NCI-H128 (cell line): ENCODE measurements around the gene SWSAP1.
"Not testable (repeated sequence)": the region's sequence is repeated elsewhere in the genome, so short reads cannot be mapped to it uniquely, and the experiment has no call there.

Source experiments
- DNase-seq: peaks from one replicate; lab custom pipeline; 2025; ENCODE audit not compliant: unreplicated experiment; lab: John Stamatoyannopoulos, UW

The SWSAP1 gene

GRCh38 chr19:11378319-11379189 lies 4.1 kb downstream of the SWSAP1 start:
- no peak for DNase-seq

GRCh38 chr19:11379269-11379845 lies 4.9 kb downstream of the SWSAP1 start:
- not testable (repeated sequence) for DNase-seq

GRCh38 chr19:11379857-11380350 lies 5.4 kb downstream of the SWSAP1 start:
- no peak for DNase-seq

GRCh38 chr19:11380653-11381537 lies 6.4 kb downstream of the SWSAP1 start:
- no peak for DNase-seq

DNA sequence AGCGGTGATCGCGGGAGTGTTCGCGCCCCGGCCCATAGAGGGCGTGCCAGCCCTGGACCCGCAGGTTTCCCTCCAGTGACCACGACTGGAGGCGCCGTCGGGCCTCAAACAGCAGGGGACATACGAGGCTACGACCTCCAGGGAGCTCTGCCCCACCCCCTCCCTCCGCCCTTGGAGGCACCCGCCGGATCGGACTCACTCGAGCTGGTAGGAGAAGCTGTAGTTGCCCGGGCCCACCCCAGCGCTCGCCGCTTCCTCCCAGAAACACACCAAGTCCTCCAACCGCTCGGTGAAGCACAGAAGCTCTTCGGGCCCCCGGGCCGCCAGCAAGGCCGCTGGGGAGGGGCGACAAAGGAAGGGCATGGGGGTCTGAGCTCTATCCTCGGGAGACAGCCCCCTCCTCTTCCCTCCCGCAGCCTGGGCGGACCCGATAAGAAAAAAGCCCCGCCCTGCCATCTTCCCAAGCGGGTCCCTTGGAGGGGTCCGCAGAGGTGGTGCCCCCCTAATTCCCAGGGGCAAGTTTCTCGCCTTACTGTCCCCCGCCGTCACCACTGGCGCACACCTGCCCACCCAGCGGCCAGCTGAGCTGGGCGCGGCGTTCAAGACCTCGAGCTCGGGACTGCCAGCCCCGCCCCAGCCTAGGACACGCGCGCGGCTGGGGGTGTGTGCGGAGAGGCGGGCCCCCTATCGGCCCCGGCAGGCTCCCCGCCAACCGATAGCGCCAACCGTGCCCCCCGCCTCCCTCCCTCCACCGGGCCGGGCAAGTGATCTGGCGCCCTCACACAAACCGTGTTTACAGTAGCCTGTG lies 8.6 kb downstream of the SWSAP1 start:
- peak; percentile 22 for DNase-seq

GRCh38 chr19:11383706-11384048 lies 9.2 kb downstream of the SWSAP1 start:
- no peak for DNase-seq

- DNase-seq, result no peak
Observed at GRCh38 chr19:11384778-11385129, 10.3 kb downstream of the SWSAP1 start.

- DNase-seq, result no peak
Observed at GRCh38 chr19:11387162-11388034, 12.9 kb downstream of the SWSAP1 start.

- DNase-seq, result no peak
Observed at GRCh38 chr19:11390359-11390758, 15.9 kb downstream of the SWSAP1 start.

GRCh38 chr19:11390933-11391680 lies 16.6 kb downstream of the SWSAP1 start:
- DNase-seq, result no peak

DNA sequence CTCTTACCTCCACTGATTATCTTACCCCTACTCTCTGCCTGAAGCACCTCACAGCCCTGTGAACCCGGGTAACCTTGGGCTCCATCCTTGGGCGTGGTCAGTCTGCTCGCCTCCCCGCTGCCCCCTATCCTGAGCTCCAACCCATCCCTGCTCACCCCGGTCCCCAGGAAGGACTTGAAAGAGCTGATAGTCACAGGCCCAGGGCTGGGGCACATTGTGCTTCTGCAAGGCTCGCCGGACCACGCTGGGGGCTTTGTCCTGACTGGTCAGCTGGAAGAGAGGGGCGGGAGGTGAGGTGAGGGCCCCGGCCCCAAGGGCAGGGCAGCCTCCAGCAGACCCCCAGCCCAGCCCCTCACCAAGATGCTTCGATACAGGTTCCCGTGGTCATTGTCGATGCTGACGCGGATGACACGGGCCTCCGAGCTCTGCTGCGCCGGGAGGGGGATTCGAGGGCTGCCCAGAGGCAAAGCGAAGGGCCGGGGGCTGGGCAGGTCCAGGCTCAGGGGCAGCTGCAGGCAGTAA lies 22.7 kb downstream of the SWSAP1 start:
- DNase-seq, result no peak

DNA sequence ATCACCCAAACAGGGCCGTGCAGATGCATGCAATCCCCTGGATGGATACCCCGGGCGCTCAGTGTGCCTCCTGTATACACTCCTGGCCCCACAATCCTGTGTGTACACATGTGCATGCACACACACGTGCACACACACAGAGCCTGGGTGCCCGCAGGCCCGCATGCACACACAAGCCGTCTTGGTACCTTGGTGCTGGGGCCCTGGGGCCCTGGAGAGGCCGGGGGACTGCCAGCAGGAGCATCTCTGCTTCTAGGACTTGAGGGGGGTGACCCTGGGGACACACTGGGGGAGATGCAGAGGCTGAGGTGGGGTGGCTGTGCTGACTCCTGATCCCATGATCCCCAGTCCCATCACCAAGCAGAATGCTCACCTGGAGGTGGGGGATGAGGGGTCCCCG lies 25.2 kb downstream of the SWSAP1 start:
- no peak for DNase-seq

DNA sequence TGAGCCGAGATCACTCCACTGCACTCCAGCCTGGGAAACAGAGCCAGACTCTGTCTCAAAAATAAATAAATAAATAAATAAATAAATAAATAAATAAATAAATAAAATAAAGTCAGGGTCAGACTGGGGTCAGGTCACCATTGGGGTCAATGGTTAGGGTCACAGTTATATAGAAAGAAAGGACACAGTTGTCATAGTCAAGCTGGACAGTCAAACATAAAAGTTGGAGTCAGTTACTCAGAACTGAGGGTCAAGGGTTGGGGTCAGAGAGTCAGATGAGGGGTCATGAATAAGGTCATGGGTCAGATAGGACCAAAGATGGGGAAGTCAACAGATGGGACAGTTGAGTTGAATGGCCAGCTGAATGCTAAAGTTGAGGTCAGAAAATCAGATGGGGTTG lies 26.3 kb downstream of the SWSAP1 start:
- DNase-seq, result no peak

GRCh38 chr19:11401808-11402543 lies 27.5 kb downstream of the SWSAP1 start:
- no peak for DNase-seq

DNA sequence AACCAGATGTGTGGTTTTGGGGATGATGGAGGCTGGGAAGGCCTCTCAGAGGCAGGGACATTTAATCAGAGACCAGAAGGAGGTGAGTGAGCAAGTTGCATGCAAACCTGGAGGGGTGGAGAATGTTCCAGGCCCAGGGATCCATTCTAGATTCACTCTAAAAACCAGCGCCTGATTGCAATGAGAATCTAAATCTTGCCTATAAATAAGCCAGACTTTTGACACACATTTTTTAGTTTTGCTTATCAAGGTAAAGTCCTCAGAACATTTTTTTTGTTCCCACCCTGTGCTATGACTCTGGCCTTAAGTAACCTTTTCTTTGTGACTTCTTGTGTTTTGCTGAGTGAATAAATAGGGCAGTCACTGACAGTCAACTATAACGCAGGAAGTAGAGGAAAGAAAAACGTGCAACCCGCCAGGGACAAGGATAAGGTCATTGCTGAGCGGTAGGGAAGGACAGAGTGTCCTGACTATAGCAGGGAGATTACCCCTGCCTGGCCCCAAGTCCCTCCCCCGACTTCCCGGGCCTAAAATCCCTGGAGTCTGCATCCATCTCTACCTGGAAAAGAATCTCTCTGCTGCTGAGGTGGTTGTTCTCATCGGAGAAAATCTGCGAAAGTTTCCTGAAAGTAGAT lies 30.2 kb downstream of the SWSAP1 start:
- no peak for DNase-seq

GRCh38 chr19:11405846-11406643 lies 31.6 kb downstream of the SWSAP1 start:
- DNase-seq, result no peak

GRCh38 chr19:11406703-11407236 lies 32.3 kb downstream of the SWSAP1 start:
- DNase-seq, result not testable (repeated sequence)
